ENCODE measurements around the gene GMCL2. TPM values are rescaled to one million over a fixed set of nuclear protein-coding genes. Genes with fewer than 3 reads are reported as not detected.

Gene GMCL2
- total RNA-seq, 6 experiments from 2014 or later: not detected

GRCh38 chr5:178180141-178180863 is 6.9 kb downstream of the GMCL2 start:
- Histone ChIP-seq H3K9me3 (no peaks in the 10 kb centered on the region), H3K4me1 (no peaks in the 10 kb centered on the region), H3K4me3 (no peak overlapping the region), H3K27ac (no peak overlapping the region), H3K36me3 (no peaks in the 10 kb centered on the region), H3K27me3 (no peaks in the 10 kb centered on the region)
- TF ChIP-seq, protein P1, sequence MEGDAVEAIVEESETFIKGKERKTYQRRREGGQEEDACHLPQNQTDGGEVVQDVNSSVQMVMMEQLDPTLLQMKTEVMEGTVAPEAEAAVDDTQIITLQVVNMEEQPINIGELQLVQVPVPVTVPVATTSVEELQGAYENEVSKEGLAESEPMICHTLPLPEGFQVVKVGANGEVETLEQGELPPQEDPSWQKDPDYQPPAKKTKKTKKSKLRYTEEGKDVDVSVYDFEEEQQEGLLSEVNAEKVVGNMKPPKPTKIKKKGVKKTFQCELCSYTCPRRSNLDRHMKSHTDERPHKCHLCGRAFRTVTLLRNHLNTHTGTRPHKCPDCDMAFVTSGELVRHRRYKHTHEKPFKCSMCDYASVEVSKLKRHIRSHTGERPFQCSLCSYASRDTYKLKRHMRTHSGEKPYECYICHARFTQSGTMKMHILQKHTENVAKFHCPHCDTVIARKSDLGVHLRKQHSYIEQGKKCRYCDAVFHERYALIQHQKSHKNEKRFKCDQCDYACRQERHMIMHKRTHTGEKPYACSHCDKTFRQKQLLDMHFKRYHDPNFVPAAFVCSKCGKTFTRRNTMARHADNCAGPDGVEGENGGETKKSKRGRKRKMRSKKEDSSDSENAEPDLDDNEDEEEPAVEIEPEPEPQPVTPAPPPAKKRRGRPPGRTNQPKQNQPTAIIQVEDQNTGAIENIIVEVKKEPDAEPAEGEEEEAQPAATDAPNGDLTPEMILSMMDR (IDR thresholded peaks at IDR 0.05): no peak
- 35% methylated on average over 6 of the region's 9 CpGs for WGBS (ENCODE audit: insufficient coverage, low coverage, low lambda C conversion rate, missing lambda C conversion rate)
- intact Hi-C loops (cut with DNase I): no loop called here
- ATAC-seq (no peak), DNase-seq (no peak)

DNA sequence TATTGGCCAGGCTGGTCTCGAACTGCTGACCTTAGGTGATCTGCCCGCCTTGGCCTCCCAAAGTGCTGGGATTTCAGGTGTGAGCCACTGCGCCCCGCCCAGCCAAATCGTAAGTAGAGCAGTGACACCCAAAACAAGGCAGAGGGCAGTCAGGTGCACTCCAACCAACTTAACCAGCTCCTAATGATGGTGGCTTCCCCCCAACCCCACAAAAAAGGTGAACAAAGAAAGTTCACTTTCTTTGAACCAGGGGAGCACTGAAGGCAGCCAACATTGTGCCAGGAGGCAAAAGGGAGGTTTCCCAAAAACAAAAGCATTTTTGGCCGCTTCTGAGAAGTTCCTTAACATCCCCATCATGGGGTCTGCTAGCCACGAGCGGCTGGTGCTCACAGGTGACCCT is 9.6 kb downstream of the GMCL2 start:
- 84% methylated on average over 6 of the region's 8 CpGs for WGBS (ENCODE audit: insufficient coverage, low coverage, low lambda C conversion rate, missing lambda C conversion rate)
- DNase-seq (no peak), ATAC-seq (no peak)
- intact Hi-C loops (cut with DNase I): no loop called here
- no peak overlapping the region for H3K4me3 ChIP-seq
- no peak overlapping the region for H3K27ac ChIP-seq
- no peaks in the 10 kb centered on the region for H3K9me3 ChIP-seq
- no peaks in the 10 kb centered on the region for H3K27me3 ChIP-seq
- TF ChIP-seq, protein P1 (IDR thresholded peaks at IDR 0.05): no peak
- TF ChIP-seq POLR2A (IDR thresholded peaks at IDR 0.05): no peak
- no peaks in the 10 kb centered on the region for H3K4me1 ChIP-seq
- no peaks in the 10 kb centered on the region for H3K36me3 ChIP-seq

DNA sequence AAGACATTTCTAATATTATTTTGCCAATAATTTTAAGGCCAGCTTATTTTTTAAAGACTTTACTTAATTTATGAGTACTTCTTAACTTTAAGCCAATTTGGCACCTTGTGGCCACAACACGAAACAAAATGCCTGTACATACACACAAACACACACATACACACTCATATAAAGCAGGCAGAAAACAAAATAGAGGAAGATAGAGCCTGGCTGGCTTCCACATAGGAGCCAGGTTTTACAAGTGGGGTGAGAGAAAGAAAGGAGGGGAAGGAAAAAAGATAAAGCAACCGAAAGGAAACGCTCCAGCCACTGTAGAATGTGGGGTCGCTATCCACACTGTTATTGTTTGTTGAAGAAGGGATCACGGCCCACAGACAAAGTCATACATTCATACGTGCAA is 10.4 kb downstream of the GMCL2 start:
- 56% methylated on average over 5 of the region's 6 CpGs for WGBS (ENCODE audit: insufficient coverage, low coverage, low lambda C conversion rate, missing lambda C conversion rate)
- intact Hi-C loops (cut with DNase I): no loop called here
- Histone ChIP-seq H3K9me3 (no peaks in the 10 kb centered on the region), H3K4me1 (no peaks in the 10 kb centered on the region), H3K4me3 (no peak overlapping the region), H3K27ac (no peak overlapping the region), H3K27me3 (no peaks in the 10 kb centered on the region), H3K36me3 (no peaks in the 10 kb centered on the region)
- ATAC-seq (no peak), DNase-seq (no peak)
- TF ChIP-seq, protein P1 (IDR thresholded peaks at IDR 0.05): no peak
- no peak for TF ChIP-seq POLR2A (IDR thresholded peaks at IDR 0.05)

- H3K4me3 ChIP-seq: no peak overlapping the region
- 90% methylated on average over 3 of the region's 3 CpGs for WGBS (ENCODE audit: insufficient coverage, low coverage, low lambda C conversion rate, missing lambda C conversion rate)
- TF ChIP-seq, protein P1 (IDR thresholded peaks at IDR 0.05): no peak
- no peak for TF ChIP-seq POLR2A (IDR thresholded peaks at IDR 0.05)
- no peaks in the 10 kb centered on the region for H3K27me3 ChIP-seq
- H3K36me3 ChIP-seq: no peaks in the 10 kb centered on the region
- ATAC-seq (no peak), DNase-seq (no peak)
- no peak overlapping the region for H3K27ac ChIP-seq
- no peaks in the 10 kb centered on the region for H3K4me1 ChIP-seq
- intact Hi-C loops (cut with DNase I): no loop called here
- H3K9me3 ChIP-seq: no peaks in the 10 kb centered on the region
Observed at GRCh38 chr5:178174456-178174855, 12.7 kb downstream of the GMCL2 start.

Data from right lobe of liver (tissue), 6 donors.